HG03520 (cell line): ENCODE measurements around the gene ST3GAL3.

ENCODE experiments used
- ATAC-seq: cut with Tn5 transposase; IDR thresholded peaks from one replicate; pipeline ENCODE4 v1.9.1; 2021; ENCODE audit warnings: mild to moderate bottlenecking, moderate library complexity; ENCODE audit not compliant: unreplicated experiment

The ST3GAL3 gene, protein sequence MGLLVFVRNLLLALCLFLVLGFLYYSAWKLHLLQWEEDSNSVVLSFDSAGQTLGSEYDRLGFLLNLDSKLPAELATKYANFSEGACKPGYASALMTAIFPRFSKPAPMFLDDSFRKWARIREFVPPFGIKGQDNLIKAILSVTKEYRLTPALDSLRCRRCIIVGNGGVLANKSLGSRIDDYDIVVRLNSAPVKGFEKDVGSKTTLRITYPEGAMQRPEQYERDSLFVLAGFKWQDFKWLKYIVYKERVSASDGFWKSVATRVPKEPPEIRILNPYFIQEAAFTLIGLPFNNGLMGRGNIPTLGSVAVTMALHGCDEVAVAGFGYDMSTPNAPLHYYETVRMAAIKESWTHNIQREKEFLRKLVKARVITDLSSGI

DNA sequence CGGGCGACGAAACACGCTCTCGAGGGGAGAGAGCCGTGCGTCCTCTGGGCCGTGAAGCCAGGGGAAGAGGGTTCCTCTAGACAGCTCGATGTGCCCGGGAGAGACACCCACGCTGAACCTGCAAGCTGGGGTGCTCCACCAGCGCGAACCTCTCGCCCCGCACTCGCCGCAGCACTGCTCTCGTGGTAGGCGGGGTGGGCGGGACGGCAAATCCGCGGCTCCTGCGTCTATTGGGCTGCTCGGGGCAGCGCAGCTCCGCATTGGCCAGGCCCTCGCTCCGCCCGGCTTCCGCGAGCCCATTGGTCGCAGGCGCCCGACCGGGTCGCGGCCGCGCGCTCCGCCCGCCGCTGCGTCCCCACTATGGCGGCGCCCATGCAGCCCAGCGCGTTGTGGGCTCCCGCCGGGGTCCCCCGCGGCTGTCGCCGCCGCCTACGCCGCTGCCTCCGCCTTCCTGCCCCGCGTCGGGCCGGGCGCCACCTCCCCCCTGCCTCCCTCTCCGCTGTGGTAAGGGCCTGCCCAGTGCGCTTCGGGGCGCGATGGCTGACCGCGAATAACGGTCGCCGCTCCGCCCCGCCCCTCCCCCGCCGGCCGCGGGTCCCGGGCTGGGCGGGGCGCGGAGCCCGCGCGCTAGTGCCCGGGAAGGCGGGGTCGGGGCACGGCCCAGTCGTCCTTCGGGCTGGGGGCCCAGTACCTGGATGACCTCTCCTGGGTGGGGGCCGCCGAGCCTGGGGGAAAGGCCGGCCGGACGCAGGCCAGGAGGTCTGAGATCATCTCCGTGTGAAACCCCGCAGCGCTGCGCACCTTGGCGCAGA lies at the start of gene ST3GAL3:
Gene ST3GAL3, plus strand, starts transcription at position 347 of the 812 bp plus-strand sequence. CDS start 28,727 bp downstream, outside the sequence.
- ATAC-seq = peak; percentile 84

GRCh38 chr1:43659212-43660166 lies 47.8 kb upstream of the ST3GAL3 start:
- no peak for ATAC-seq

DNA sequence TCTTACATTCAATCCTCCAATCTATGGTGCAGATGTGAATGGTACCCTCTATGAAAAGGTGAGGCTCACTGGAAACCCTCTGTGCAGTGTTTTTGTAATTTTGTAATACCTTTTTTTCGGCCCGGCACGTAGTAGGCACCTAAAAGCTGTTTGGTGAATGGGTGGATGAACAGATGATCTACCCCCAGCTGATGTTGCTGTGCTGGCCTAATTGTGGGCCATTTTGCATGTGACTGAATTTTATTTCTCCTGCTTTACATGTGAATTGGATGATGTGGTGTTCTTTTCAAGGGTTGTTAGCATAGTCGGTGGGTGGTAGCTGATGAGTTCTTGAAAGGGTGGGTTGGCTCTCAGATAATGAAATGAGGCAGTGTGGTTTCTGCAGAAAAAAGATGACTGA lies 47.0 kb upstream of the ST3GAL3 start:
- ATAC-seq = no peak

- ATAC-seq = no peak
Observed at GRCh38 chr1:43664369-43664768, 43.0 kb upstream of the ST3GAL3 start.

DNA sequence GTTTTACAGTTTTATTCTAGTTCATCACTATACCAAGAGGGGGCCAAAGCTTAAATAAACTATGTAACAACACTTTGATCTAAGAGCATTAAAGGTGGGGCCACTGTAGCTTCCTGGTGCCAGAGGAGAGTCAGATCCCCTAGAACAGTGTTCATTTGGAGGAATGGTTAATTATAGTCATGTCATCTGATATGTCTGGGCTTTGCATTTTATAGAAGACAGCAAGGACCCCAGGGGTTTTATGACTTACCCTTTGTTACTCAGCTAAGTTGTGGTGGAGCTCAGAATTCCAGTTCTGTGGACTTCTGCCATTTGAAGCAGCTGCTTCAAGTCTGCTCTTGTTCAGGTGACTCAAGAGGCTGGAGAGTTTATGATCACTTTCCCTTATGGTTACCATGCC lies 40.7 kb upstream of the ST3GAL3 start:
- ATAC-seq = no peak

DNA sequence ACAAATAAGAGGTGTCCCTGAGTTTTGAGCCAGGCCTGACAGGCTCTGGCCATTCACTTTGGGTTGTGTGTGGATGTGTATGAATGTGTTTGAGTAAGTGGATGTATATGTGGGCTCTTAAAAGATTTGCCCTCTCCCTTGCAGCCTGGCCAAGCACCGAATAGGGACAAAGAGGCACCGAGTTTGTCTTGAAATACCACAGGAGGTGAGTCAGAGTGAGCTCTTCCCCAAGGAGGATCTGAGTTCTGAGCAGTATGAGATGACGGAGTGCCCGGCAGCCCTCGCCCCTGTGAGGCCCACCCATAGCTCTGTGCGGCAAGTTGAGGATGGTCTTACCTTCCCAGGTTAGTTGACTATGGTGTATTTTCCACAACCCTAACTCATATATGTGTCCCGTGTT lies 38.4 kb upstream of the ST3GAL3 start:
- ATAC-seq = no peak

- ATAC-seq = no peak
Observed at GRCh38 chr1:43669878-43670277, 37.5 kb upstream of the ST3GAL3 start.

DNA sequence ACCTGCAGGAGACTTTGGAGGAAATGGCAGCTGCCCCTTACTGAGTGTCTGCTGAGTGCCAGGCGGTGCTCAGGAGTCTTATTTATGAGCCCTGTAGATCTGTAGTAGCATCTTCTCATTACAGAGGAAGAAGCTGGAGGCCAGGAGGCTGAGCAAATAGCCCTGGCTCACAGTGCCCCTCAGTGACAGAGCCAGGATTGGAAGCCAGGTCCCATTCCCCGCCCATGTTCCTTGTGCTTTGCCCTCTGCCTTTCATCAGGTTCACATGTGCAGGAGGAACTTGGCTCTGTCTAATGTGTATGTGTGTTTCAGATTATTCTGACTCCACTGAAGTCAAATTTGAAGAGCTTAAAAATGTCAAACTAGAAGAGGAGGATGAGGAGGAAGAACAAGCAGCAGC lies 36.1 kb upstream of the ST3GAL3 start:
- no peak for ATAC-seq

- ATAC-seq = no peak
Observed at GRCh38 chr1:43671626-43672330, 35.6 kb upstream of the ST3GAL3 start.

- no peak for ATAC-seq
Observed at GRCh38 chr1:43673261-43673660, 34.1 kb upstream of the ST3GAL3 start.

- ATAC-seq = no peak
Observed at GRCh38 chr1:43678940-43679339, 28.4 kb upstream of the ST3GAL3 start.

DNA sequence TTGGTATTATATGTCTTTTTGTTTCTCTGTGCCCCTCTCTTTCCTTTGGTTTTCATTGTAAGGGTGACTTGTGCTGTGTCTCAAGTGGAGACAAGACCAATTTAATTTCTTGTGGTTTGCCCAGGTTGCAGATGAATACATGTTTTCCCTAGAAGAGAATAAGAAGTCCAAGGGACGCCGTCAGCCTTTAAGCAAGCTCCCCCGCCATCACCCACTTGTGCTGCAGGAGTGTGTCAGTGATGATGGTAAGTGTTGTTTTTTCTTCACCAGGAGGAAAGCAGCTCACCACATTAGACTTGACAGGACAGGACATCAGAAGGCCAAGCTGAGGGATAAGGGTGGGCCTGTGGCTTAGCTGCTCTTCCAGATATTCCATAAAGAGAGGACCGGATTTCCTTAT lies 23.8 kb upstream of the ST3GAL3 start:
- ATAC-seq = no peak

DNA sequence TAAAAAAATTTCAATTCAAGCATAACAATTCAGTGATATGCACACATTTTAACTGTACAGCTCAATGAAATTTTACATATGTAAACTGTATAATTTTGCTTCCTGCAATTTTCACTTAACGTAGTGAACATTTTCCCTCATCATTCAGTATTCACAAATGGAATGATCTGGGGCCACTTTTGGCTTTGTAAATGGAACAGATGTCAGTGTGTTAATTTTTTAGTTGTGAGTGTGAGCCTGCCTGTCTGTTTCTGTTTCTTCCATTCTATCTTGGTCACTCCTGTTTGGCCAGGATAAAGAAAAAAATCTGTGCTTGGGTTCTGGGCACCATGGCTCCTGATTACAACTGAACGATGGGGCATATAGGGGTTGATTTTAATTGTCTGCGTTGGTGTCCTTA lies 20.5 kb upstream of the ST3GAL3 start:
- no peak for ATAC-seq

DNA sequence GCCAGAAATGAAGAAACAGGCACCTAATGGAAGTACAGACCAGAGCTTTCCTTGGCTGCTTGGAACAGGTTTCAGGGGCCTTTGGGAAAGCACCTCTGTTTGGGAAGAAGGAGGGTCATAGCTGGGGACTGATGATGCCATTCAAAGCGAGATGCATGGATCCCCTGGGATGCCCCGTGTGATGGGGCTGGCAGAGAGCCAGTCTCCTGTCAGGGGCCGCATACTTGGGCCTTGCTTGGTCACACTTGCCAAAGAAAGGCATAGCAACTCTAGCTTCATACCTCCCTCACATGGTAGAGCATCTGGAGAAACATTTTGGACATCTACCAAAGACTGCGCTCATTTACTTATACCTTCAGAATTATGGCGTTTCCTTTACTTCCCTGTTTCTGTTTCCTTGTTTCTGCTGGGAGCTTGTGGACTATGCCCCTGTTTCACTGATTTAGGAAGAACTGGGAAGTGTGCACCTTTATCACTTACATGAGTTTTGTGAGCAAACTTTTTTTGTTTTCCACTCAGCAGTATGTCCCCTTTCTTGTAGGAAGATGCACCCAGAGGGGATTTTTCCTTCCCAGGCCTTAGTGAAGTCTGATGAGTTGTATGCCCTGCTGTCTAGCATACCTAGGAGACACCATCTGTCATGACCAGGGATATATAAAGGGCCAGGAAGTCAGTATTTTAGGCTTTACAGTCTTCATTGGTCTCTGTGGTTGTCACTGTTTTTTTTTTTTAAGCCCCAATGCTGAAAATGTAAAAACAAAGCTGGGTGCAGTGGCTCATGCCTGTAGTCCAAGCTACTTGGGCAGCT lies 19.8 kb upstream of the ST3GAL3 start:
- ATAC-seq = no peak

DNA sequence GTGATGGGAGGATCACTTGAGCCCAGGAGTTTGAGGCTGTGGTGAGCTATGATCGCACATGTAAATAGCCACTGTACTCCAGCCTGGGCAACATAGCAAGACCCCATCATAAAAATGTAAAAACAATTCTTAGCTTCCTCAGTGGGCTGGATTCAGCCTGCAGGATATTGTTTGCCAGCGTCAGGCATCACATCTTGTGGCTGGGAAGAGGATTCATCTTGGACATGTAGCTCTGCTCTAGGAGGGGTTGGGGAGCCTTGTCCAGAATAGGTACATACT lies 19.3 kb upstream of the ST3GAL3 start:
- no peak for ATAC-seq

DNA sequence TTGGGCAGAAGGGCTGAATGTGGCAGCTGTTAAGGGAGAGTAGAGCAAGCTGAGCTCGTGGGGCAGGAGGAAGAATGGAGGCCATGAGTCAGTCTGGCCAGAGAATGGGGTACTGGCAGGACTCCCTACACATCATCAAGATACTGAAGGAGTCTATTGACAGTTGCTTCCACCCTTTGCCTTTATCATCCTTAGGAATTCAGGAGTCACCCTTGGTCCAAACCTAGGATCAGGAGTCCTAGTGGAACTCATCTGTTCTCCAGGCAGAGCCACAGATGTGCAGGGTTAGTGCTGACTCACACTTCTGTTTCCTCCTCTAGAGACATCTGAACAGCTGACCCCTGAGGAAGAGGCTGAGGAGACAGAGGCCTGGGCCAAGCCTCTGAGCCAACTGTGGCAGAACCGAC lies 18.7 kb upstream of the ST3GAL3 start:
- ATAC-seq = no peak

GRCh38 chr1:43689289-43689688 lies 18.0 kb upstream of the ST3GAL3 start:
- no peak for ATAC-seq

DNA sequence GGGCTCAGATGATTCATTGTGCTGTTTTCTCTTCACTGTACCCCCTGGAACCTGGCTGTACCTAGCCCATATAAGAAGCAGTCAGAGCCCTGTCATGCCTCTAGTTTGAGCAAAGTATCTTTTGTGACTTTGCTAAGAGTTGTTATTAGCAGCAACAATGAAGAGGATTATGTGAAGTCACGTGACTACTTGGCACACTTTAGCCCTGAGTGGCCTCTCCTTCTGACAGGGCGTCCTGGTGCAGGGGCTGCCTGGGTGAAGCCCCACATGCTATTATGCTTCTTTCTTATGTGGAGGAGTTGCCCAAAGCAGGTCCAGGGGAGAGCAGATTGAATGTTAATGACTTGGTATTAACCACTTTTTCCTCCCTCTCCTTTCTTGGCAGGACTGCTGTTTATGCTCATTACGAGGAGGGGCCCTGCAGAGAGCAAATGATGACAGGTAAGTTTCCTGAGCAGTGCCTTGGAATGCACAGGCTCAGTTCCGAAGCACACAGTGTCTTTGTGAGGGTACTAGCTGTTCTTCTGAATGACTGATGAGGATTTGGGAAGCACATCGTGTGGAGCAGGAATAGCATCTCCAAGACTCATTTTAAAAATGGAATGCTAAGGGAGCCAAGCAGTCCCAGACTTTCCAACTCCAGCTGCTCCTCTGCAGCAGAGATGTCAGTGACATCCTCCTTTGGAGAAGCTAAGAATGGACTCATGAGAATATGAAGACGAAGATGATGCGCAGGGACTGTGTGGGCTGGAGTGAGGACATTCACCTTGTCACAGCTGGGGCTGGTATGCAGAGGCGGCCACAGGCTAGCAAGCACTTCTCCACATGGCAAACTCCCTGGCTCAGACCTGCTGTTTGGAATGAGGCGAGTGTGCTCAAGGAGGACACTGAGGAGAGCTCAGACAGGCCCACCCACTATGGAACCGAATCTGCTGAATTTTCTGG lies 15.2 kb upstream of the ST3GAL3 start:
- no peak for ATAC-seq

GRCh38 chr1:43693371-43693770 lies 14.0 kb upstream of the ST3GAL3 start:
- ATAC-seq = no peak
